HG03521 (cell line): ENCODE results near the gene OGFOD2.

Source experiments
- ATAC-seq: cut with Tn5 transposase; IDR thresholded peaks from one replicate; pipeline ENCODE4 v1.9.1; 2021; ENCODE audit warnings: mild to moderate bottlenecking, moderate library complexity; ENCODE audit not compliant: unreplicated experiment

The OGFOD2 gene

GRCh38 chr12:122951406-122951805, 23.6 kb upstream of the OGFOD2 start:
- ATAC-seq, result no peak

- ATAC-seq, result no peak
These were observed 22.8 kb upstream of the OGFOD2 start for GRCh38 chr12:122951979-122952892.

GRCh38 chr12:122955156-122955555, 19.9 kb upstream of the OGFOD2 start:
- no peak for ATAC-seq

- no peak for ATAC-seq
These were observed 19.0 kb upstream of the OGFOD2 start for GRCh38 chr12:122956035-122956434.

GRCh38 chr12:122958198-122958888, 16.7 kb upstream of the OGFOD2 start:
- no peak for ATAC-seq

- no peak for ATAC-seq
These were observed 15.4 kb upstream of the OGFOD2 start for GRCh38 chr12:122959566-122960192.

GRCh38 chr12:122960193-122960569, 14.9 kb upstream of the OGFOD2 start:
- ATAC-seq, result no peak

- ATAC-seq, result no peak
These were observed 13.3 kb upstream of the OGFOD2 start for GRCh38 chr12:122961531-122962329.

GRCh38 chr12:122963941-122964265, 11.1 kb upstream of the OGFOD2 start:
- no peak for ATAC-seq

- no peak for ATAC-seq
These were observed 10.4 kb upstream of the OGFOD2 start for GRCh38 chr12:122964439-122965257.

- no peak for ATAC-seq
These were observed 9.7 kb upstream of the OGFOD2 start for GRCh38 chr12:122965321-122965751.

GRCh38 chr12:122965851-122966742, 8.9 kb upstream of the OGFOD2 start, which contains the start of gene ABCB9:
Gene ABCB9 (minus strand): TSS chr12:122966463. CDS start chr12:122960235, 6,228 bp downstream.
- ATAC-seq, result peak; percentile 72

GRCh38 chr12:122966743-122967550, 8.1 kb upstream of the OGFOD2 start:
- ATAC-seq, result no peak

- ATAC-seq, result no peak
These were observed 6.9 kb upstream of the OGFOD2 start for GRCh38 chr12:122968104-122968503.

- ATAC-seq, result no peak
These were observed 5.4 kb upstream of the OGFOD2 start for GRCh38 chr12:122969676-122970075.

- ATAC-seq, result peak; percentile 78
These were observed 661 bp upstream of the OGFOD2 start for GRCh38 chr12:122974274-122974891.

GRCh38 chr12:122975790-122976647, 975 bp downstream of the OGFOD2 start:
- no peak for ATAC-seq
